SK-N-SH (cell line): ENCODE measurements around the gene ZNF121. TPM values are rescaled to one million over a fixed set of nuclear protein-coding genes. Genes with fewer than 3 reads are reported as not detected.

Source experiments
- CTCF ChIA-PET: fragments of 300-600, 350-600 bp; formaldehyde crosslinking; extraction: SDS; loops from one replicate; lab custom pipeline; 2021; lab: Yijun Ruan, JAX
- POLR2A ChIA-PET: fragments of 350-600 bp; sonication (Branson Sonifier 250); formaldehyde crosslinking; extraction: SDS; loops from one replicate; lab custom pipeline; 2020; ENCODE audit warnings: antibody characterized with exemption, inconsistent platforms; lab: Yijun Ruan, JAX
- DNase-seq: peaks from one replicate; pipeline ENCODE4 v3.0.0; 2012
- H2AFZ ChIP-seq: fragments of 200-600 bp; sonication (generic); 2 replicates; pipeline ENCODE4 v1.8.1; 2016; ENCODE audit warnings: antibody characterized with exemption, mild to moderate bottlenecking, low read depth
- H3F3A ChIP-seq: fragments of 200-600 bp; sonication (generic); replicated peaks from 2 replicates; pipeline ENCODE3; 2016; ENCODE audit warnings: antibody characterized with exemption, mild to moderate bottlenecking; ENCODE audit not compliant: insufficient read depth
- H3K27ac ChIP-seq, 2 experiments: fragments of 200-500 bp in 1 of 2; fragments of 200-600 bp in 1 of 2; sonication (Bioruptor generic) in 1 of 2; sonication (generic), shearing (Covaris generic) in 1 of 2; 2 replicates each; pipeline versions ENCODE4 v1.5.1 to v1.6.1; 2014 to 2016; ENCODE audit warnings: low read depth in 2 of 2, inconsistent platforms in 1 of 2, low read length in 1 of 2, mild to moderate bottlenecking in 1 of 2, mixed read lengths in 1 of 2
- H3K27me3 ChIP-seq: fragments of 200-600 bp; sonication (generic), shearing (Covaris generic); 2 replicates; pipeline ENCODE4 v1.6.1; 2016; ENCODE audit warnings: mixed run types; ENCODE audit not compliant: insufficient read depth
- H3K36me3 ChIP-seq, 2 experiments: fragments of 200-500 bp in 1 of 2; fragments of 200-600 bp in 1 of 2; sonication (Bioruptor generic) in 1 of 2; sonication (generic) in 1 of 2; replicated peaks in 1 of 2; 2 replicates each; pipeline versions ENCODE3 to v1.5.1; 2014 to 2016; ENCODE audit warnings: low read length in 1 of 2, mild to moderate bottlenecking in 1 of 2; ENCODE audit not compliant: insufficient read depth in 2 of 2, control insufficient read depth in 1 of 2
- H3K4me1 ChIP-seq, 2 experiments: fragments of 200-500 bp in 1 of 2; fragments of 200-600 bp in 1 of 2; sonication (Bioruptor generic) in 1 of 2; sonication (generic), shearing (Covaris generic) in 1 of 2; 2 replicates each; pipeline versions ENCODE4 v1.5.1 to v1.6.1; 2014 to 2016; ENCODE audit warnings: low read depth in 1 of 2, low read length in 1 of 2, mixed run types in 1 of 2; ENCODE audit not compliant: insufficient read depth in 2 of 2, control insufficient read depth in 1 of 2
- H3K4me2 ChIP-seq: fragments of 200-600 bp; sonication (generic), shearing (Covaris generic); 2 replicates; pipeline ENCODE4 v1.6.1; 2017; ENCODE audit warnings: mixed run types
- H3K4me3 ChIP-seq, 2 experiments: fragments of 200-500 bp in 1 of 2; fragments of 200-600 bp in 1 of 2; sonication (Bioruptor generic) in 1 of 2; sonication (generic), shearing (Covaris generic) in 1 of 2; 2 replicates each; pipeline versions ENCODE4 v1.5.1 to v1.8.1; 2014 to 2016; ENCODE audit warnings: low read depth in 2 of 2, inconsistent platforms in 1 of 2, low read length in 1 of 2, mild to moderate bottlenecking in 1 of 2, mixed read lengths in 1 of 2, moderate library complexity in 1 of 2
- H3K79me2 ChIP-seq: fragments of 200-600 bp; sonication (generic); 2 replicates; pipeline ENCODE4 v1.8.1; 2017; ENCODE audit warnings: mild to moderate bottlenecking; ENCODE audit not compliant: insufficient read depth
- H3K9ac ChIP-seq: fragments of 200-600 bp; sonication (generic); 2 replicates; pipeline ENCODE4 v1.6.1; 2017; ENCODE audit warnings: mixed run types
- H3K9me2 ChIP-seq: fragments of 200-600 bp; sonication (generic); 2 replicates; pipeline ENCODE4 v1.6.1; 2017; ENCODE audit warnings: mixed run types
- H3K9me3 ChIP-seq: fragments of 200-600 bp; sonication (generic); 2 replicates; pipeline ENCODE4 v1.6.1; 2017; ENCODE audit warnings: mixed run types, mild to moderate bottlenecking, moderate library complexity
- H4K20me1 ChIP-seq: fragments of 200-600 bp; sonication (generic); 2 replicates; pipeline ENCODE4 v1.6.1; 2017; ENCODE audit warnings: mild to moderate bottlenecking, mixed run types; ENCODE audit not compliant: insufficient read depth
- EZH2phosphoT487 ChIP-seq: fragments of 200-600 bp; sonication (generic); IDR thresholded peaks from 2 replicates; pipeline ENCODE4 v1.6.1; 2017; ENCODE audit warnings: low read depth, mixed run types, mild to moderate bottlenecking, antibody characterized with exemption, moderate library complexity, borderline replicate concordance
- FOSL2 ChIP-seq: IDR thresholded peaks from 2 replicates; pipeline ENCODE4 v1.4.0; 2012; ENCODE audit warnings: low read depth, mild to moderate bottlenecking, moderate library complexity, borderline replicate concordance
- JUND ChIP-seq: IDR thresholded peaks from 2 replicates; pipeline ENCODE4 v1.4.0; 2012
- MXI1 ChIP-seq: IDR thresholded peaks from 2 replicates; pipeline ENCODE4 v1.6.1; 2012; ENCODE audit warnings: mild to moderate bottlenecking, low read depth, low read length, improper control_type of control experiment
- POLR2AphosphoS5 ChIP-seq: IDR thresholded peaks from 2 replicates; pipeline ENCODE4 v1.6.1; 2012; ENCODE audit warnings: low read depth, low read length
- RXRA ChIP-seq: IDR thresholded peaks from 2 replicates; pipeline ENCODE4 v1.4.0; 2012; ENCODE audit warnings: low read depth, mild to moderate bottlenecking, borderline replicate concordance
- TCF12 ChIP-seq: IDR thresholded peaks from 2 replicates; pipeline ENCODE4 v1.4.0; 2012
- WGBS: methylation state at CpG from one replicate; pipeline ENCODE4 v1.1.6; 2017; ENCODE audit warnings: low lambda C conversion rate; 5-methylcytosine and 5-hydroxymethylcytosine counted together
- polyA plus RNA-seq, 3 experiments: library from polyadenylated mRNA; depleted of rRNA; stranded (reverse); fragments of >200 nt; gene quantifications; 2 replicates each; pipeline ENCODE4 v1.2.3, GENCODE V29; 2012
- TF ChIP-seq, protein P1 (sequence below): IDR thresholded peaks from 2 replicates; pipeline ENCODE4 v1.6.1; 2012; ENCODE audit warnings: mild to moderate bottlenecking, low read depth, low read length, moderate library complexity

The ZNF121 gene
- polyA plus RNA-seq, 1 of the 3 experiments (the other 2 are of a cell fraction) = 1.8 TPM

DNA sequence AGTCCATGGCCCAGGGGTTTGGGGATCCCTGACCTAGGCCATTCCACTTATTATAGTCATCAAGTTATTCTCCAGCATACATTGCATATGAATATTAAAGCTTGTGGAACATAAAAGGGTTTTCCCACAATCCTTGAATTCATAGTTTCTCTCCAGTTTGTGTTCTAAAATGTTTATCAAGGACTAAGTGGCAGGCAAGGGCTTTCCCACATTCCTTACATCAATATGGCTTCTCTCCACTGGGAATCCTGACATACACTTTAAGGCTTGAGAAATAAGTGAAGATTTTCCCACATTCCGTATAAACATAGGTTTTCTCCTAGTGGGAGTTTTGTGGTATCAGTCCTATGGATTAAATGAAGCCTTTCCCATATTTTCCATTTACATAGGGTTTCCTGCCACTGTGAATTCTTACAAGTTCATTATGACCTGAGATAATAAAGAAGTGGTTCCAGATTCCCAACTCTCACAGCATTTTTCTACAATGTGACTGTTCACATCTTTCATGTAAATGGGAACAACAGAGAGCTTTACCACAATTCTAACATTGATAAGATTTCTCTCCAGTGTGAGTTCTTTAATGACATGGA is 60.3 kb downstream of the ZNF121 start:
- no peak for TF ChIP-seq EZH2phosphoT487
- TF ChIP-seq FOSL2 = no peak
- no peak for TF ChIP-seq TCF12
- no peak for TF ChIP-seq JUND
- TF ChIP-seq, protein P1, sequence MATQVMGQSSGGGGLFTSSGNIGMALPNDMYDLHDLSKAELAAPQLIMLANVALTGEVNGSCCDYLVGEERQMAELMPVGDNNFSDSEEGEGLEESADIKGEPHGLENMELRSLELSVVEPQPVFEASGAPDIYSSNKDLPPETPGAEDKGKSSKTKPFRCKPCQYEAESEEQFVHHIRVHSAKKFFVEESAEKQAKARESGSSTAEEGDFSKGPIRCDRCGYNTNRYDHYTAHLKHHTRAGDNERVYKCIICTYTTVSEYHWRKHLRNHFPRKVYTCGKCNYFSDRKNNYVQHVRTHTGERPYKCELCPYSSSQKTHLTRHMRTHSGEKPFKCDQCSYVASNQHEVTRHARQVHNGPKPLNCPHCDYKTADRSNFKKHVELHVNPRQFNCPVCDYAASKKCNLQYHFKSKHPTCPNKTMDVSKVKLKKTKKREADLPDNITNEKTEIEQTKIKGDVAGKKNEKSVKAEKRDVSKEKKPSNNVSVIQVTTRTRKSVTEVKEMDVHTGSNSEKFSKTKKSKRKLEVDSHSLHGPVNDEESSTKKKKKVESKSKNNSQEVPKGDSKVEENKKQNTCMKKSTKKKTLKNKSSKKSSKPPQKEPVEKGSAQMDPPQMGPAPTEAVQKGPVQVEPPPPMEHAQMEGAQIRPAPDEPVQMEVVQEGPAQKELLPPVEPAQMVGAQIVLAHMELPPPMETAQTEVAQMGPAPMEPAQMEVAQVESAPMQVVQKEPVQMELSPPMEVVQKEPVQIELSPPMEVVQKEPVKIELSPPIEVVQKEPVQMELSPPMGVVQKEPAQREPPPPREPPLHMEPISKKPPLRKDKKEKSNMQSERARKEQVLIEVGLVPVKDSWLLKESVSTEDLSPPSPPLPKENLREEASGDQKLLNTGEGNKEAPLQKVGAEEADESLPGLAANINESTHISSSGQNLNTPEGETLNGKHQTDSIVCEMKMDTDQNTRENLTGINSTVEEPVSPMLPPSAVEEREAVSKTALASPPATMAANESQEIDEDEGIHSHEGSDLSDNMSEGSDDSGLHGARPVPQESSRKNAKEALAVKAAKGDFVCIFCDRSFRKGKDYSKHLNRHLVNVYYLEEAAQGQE = no peak
- no peak for TF ChIP-seq MXI1
- no peak for TF ChIP-seq RXRA
- TF ChIP-seq POLR2AphosphoS5 = no peak
- Histone ChIP-seq H3K27ac (no peak overlapping the region), H3K36me3 (peaks cover 9 to 48% of the 10 kb centered on the region in 2 experiments), H3K4me1 (no peaks in the 10 kb centered on the region), H3K27me3 (no peaks in the 10 kb centered on the region), H3K4me3 (no peak overlapping the region; a peak in 1 of 4 replicates), H3K9me2 (no peaks in the 10 kb centered on the region), H3K79me2 (no peaks in the 10 kb centered on the region), H3K9ac (no peak overlapping the region), H3F3A (peaks cover 2% of the 10 kb centered on the region), H3K9me3 (peaks cover 40% of the 10 kb centered on the region), H4K20me1 (no peaks in the 10 kb centered on the region), H2AFZ (no peak overlapping the region), H3K4me2 (no peak overlapping the region)
- ChIA-PET CTCF (interaction anchor here (1.1 kb wide), 1 partner anchor 63 kb away, joined by 4 read pairs; no protein-coding TSS in a partner anchor), POLR2A (no interaction called here)
- no peak for DNase-seq
- 91% methylated on average over 1 of the region's 1 CpG for WGBS

Other genes with a start within 250 kb of the ZNF121 start
- 2.6 and 3.6 TPM in 2 replicates for gene ZNF177, start 221.5 kb downstream of the ZNF121 start, polyA plus RNA-seq (2012; rRNA removed)
- 11.1 and 19.6 TPM in 2 replicates for gene ZNF266, start 148.9 kb downstream of the ZNF121 start, polyA plus RNA-seq (2012; rRNA removed)
- gene ZNF560, start 85.9 kb downstream of the ZNF121 start, polyA plus RNA-seq (2012; rRNA removed) = 0.10 TPM in 2 replicates
- 2.4 and 3.5 TPM in 2 replicates for gene ZNF426, start 45.9 kb downstream of the ZNF121 start, polyA plus RNA-seq (2012; rRNA removed)
- 18.0 and 28.1 TPM in 2 replicates for gene ZNF561, start 36.7 kb upstream of the ZNF121 start, polyA plus RNA-seq (2012; rRNA removed)
- gene ZNF562, start 90.6 kb upstream of the ZNF121 start, polyA plus RNA-seq (2012; rRNA removed) = 3.1 and 4.7 TPM in 2 replicates
- gene ZNF846, start 184.2 kb upstream of the ZNF121 start, polyA plus RNA-seq (2012; rRNA removed) = 6.7 and 7.5 TPM in 2 replicates
- 27.1 and 30.5 TPM in 2 replicates for gene FBXL12, start 234.6 kb upstream of the ZNF121 start, polyA plus RNA-seq (2012; rRNA removed)
- 2,269 and 2,602 TPM in 2 replicates for gene UBL5, start 243.4 kb upstream of the ZNF121 start, polyA plus RNA-seq (2012; rRNA removed)